Sigmoid colon (tissue), 7 donors: ENCODE results near the gene GLS2. TPM values are rescaled to one million over a fixed set of nuclear protein-coding genes. Genes with fewer than 3 reads are reported as not detected.

Experiments used
- DNase-seq: peaks from one replicate; pipeline ENCODE4 v3.0.0-alpha.2; 2019
- H3K27ac ChIP-seq, 4 donors: fragments of 200-600 bp; sonication (generic); one replicate each; pipeline ENCODE4 v1.5.1; 2016 to 2019; ENCODE audit warnings: mild to moderate bottlenecking in 1 of 4
- H3K27me3 ChIP-seq, 3 donors: fragments of 200-600 bp; sonication (generic); one replicate each; pipeline ENCODE4 v1.5.1; 2019; ENCODE audit warnings: mild to moderate bottlenecking in 1 of 3
- H3K36me3 ChIP-seq, 4 donors: fragments of 200-600 bp; sonication (generic); one replicate each; pipeline ENCODE4 v1.5.1; 2016 to 2019
- H3K4me1 ChIP-seq, 4 donors: fragments of 200-600 bp; sonication (generic); one replicate each; pipeline ENCODE4 v1.5.1; 2017 to 2019
- H3K4me3 ChIP-seq, 4 donors: fragments of 200-600 bp; sonication (generic); one replicate each; pipeline ENCODE4 v1.5.1; 2017 to 2019; ENCODE audit warnings: mild to moderate bottlenecking in 2 of 4, moderate library complexity in 1 of 4
- H3K9me3 ChIP-seq, 4 donors: fragments of 200-600 bp in 3 of 4; sonication (generic) in 3 of 4; one replicate each; pipeline versions ENCODE4 v1.5.1 to v1.6.1; 2013 to 2019
- CTCF ChIP-seq, 4 experiments: fragments of 450-650 bp in 3 of 4; fragments of 200-600 bp in 1 of 4; IDR thresholded peaks; one replicate each; pipeline ENCODE4 v1.5.1; 2016 to 2019; ENCODE audit warnings: antibody characterized with exemption in 4 of 4, mild to moderate bottlenecking in 3 of 4, moderate library complexity in 2 of 4
- EP300 ChIP-seq, 4 donors: sonication (generic); formaldehyde crosslinking; IDR thresholded peaks; one replicate each; pipeline ENCODE4 v1.6.1; 2017; ENCODE audit warnings: antibody characterized with exemption in 4 of 4
- POLR2A ChIP-seq, 2 donors: fragments of 450-650 bp; IDR thresholded peaks; one replicate each; pipeline ENCODE4 v1.6.1; 2016; ENCODE audit warnings: antibody characterized with exemption in 2 of 2, mild to moderate bottlenecking in 2 of 2, moderate library complexity in 2 of 2
- POLR2AphosphoS5 ChIP-seq, 4 donors: sonication (generic); formaldehyde crosslinking; IDR thresholded peaks; one replicate each; pipeline ENCODE4 v1.6.1; 2017; ENCODE audit warnings: antibody characterized with exemption in 4 of 4
- WGBS, 2 donors: extraction: QIAGEN DNeasy Blood & Tissue Kit; methylation state at CpG; one replicate each; pipeline ENCODE4 v1.1.7; 2013; 5-methylcytosine and 5-hydroxymethylcytosine counted together
- intact Hi-C: fragments of 100-400 bp; cut with DNase I; formaldehyde crosslinking; loops from one replicate; pipeline ENCODE4 v1.15.1; 2023
- polyA plus RNA-seq, 3 donors: library from polyadenylated mRNA; stranded (reverse); fragments of 200-250 nt; gene quantifications; one replicate each; pipeline ENCODE4 v1.2.3, GENCODE V29; 2013
- total RNA-seq, 4 donors: library from RNA; depleted of rRNA; stranded (reverse); fragments of >200 nt; gene quantifications; one replicate each; pipeline ENCODE4 v1.1.0, GENCODE V29; 2016
- donor health status: healthy with polysubstance abuse.
- donor health status: Bipolar disorder and iron deficiency.
- donor health status: healthy.

GLS2 gene
- total and polyA plus RNA-seq, 7 donors, result 0.66 to 3.5 (median 1.2) TPM; not detected in 2

- 89 to 93% methylated on average over 11 of the region's 11 CpGs for WGBS, 2 donors
- no peaks in the 10 kb centered on the region for H3K4me1 ChIP-seq
- no peaks in the 10 kb centered on the region for H3K9me3 ChIP-seq
- no peak overlapping the region for H3K4me3 ChIP-seq
- intact Hi-C loops, result no loop called here
- TF ChIP-seq POLR2AphosphoS5 (IDR thresholded peaks at IDR 0.05) (no peak), EP300 (IDR thresholded peaks at IDR 0.05) (no peak), POLR2A (IDR thresholded peaks at IDR 0.05) (no peak), CTCF (IDR thresholded peaks at IDR 0.05) (no peak)
- H3K27me3 ChIP-seq, result no peaks in the 10 kb centered on the region
- no peak for DNase-seq
- peaks cover 0 to 6% (median 0%) of the 10 kb centered on the region in 4 donors for H3K36me3 ChIP-seq
- H3K27ac ChIP-seq, result no peak overlapping the region
Measured at GRCh38 chr12:56437430-56438176, 50.4 kb downstream of the GLS2 start.

- Histone ChIP-seq H3K27ac (no peak overlapping the region), H3K4me1 (no peaks in the 10 kb centered on the region), H3K4me3 (no peak overlapping the region), H3K36me3 (peaks cover 0 to 6% (median 0%) of the 10 kb centered on the region in 4 donors), H3K9me3 (no peaks in the 10 kb centered on the region), H3K27me3 (no peaks in the 10 kb centered on the region)
- intact Hi-C loops, result no loop called here
- DNase-seq, result no peak
- no peak for TF ChIP-seq EP300 (IDR thresholded peaks at IDR 0.05)
- no peak for TF ChIP-seq CTCF (IDR thresholded peaks at IDR 0.05)
- TF ChIP-seq POLR2A (IDR thresholded peaks at IDR 0.05), result no peak
- no peak for TF ChIP-seq POLR2AphosphoS5 (IDR thresholded peaks at IDR 0.05)
- 94 to 97% methylated on average over 6 of the region's 6 CpGs for WGBS, 2 donors
Measured at GRCh38 chr12:56434828-56435227, 53.1 kb downstream of the GLS2 start.

- Histone ChIP-seq H3K36me3 (peaks cover 0 to 6% (median 0%) of the 10 kb centered on the region in 4 donors), H3K27ac (no peak overlapping the region), H3K4me3 (no peak overlapping the region), H3K9me3 (no peaks in the 10 kb centered on the region), H3K4me1 (no peaks in the 10 kb centered on the region), H3K27me3 (no peaks in the 10 kb centered on the region)
- intact Hi-C loops, result no loop called here
- WGBS, 2 donors, result 97 to 98% methylated on average over 3 of the region's 3 CpGs
- TF ChIP-seq CTCF (IDR thresholded peaks at IDR 0.05) (no peak), POLR2AphosphoS5 (IDR thresholded peaks at IDR 0.05) (no peak), POLR2A (IDR thresholded peaks at IDR 0.05) (no peak), EP300 (IDR thresholded peaks at IDR 0.05) (no peak)
- no peak for DNase-seq
Measured at GRCh38 chr12:56431850-56432249, 56.1 kb downstream of the GLS2 start.

- WGBS, 2 donors, result 98% methylated on average over 11 of the region's 11 CpGs
- H3K27ac ChIP-seq, result no peak overlapping the region
- intact Hi-C loops, result no loop called here
- H3K9me3 ChIP-seq, result no peaks in the 10 kb centered on the region
- TF ChIP-seq EP300 (IDR thresholded peaks at IDR 0.05) (no peak), POLR2AphosphoS5 (IDR thresholded peaks at IDR 0.05) (no peak), POLR2A (IDR thresholded peaks at IDR 0.05) (no peak), CTCF (IDR thresholded peaks at IDR 0.05) (no peak)
- DNase-seq, result no peak
- H3K36me3 ChIP-seq, result peaks cover 0 to 6% (median 0%) of the 10 kb centered on the region in 4 donors
- H3K4me3 ChIP-seq, result no peak overlapping the region
- H3K4me1 ChIP-seq, result no peaks in the 10 kb centered on the region
- H3K27me3 ChIP-seq, result no peaks in the 10 kb centered on the region
Measured at GRCh38 chr12:56431288-56431687, 56.7 kb downstream of the GLS2 start.
